Measurements from ENCODE around the gene FOXS1.

The FOXS1 gene

DNA sequence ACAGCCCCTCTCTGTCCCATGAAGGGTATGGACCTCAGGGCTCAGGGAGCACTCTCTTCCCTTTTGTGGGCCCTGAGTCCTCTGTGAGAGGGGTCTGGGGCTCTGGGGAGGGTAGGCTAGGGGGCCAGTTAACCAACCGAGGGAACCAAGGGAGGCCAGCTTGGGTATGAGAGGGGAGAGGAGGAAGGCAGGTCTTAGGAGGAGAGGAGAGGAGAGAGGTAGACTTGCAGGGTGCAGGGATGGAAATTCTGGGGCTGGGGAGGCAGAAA is 24.2 kb upstream of the FOXS1 start:
- Histone ChIP-seq H3K4me1 (ENCODE audit: control insufficient read depth, insufficient read depth, low read length) (peaks cover 15% of the 10 kb centered on the region), H3K36me3 (ENCODE audit: control insufficient read depth, insufficient read depth, low read length) (no peaks in the 10 kb centered on the region), H3K27me3 (ENCODE audit: control insufficient read depth, insufficient read depth, low read length) (peaks cover 32% of the 10 kb centered on the region), H3K4me3 (ENCODE audit: low read length) (peak overlapping the region; percentile 22), H3K9ac (ENCODE audit: low read length) (peak overlapping the region; percentile 59), H3K9me3 (ENCODE audit: control insufficient read depth, low read length) (no peaks in the 10 kb centered on the region)

DNA sequence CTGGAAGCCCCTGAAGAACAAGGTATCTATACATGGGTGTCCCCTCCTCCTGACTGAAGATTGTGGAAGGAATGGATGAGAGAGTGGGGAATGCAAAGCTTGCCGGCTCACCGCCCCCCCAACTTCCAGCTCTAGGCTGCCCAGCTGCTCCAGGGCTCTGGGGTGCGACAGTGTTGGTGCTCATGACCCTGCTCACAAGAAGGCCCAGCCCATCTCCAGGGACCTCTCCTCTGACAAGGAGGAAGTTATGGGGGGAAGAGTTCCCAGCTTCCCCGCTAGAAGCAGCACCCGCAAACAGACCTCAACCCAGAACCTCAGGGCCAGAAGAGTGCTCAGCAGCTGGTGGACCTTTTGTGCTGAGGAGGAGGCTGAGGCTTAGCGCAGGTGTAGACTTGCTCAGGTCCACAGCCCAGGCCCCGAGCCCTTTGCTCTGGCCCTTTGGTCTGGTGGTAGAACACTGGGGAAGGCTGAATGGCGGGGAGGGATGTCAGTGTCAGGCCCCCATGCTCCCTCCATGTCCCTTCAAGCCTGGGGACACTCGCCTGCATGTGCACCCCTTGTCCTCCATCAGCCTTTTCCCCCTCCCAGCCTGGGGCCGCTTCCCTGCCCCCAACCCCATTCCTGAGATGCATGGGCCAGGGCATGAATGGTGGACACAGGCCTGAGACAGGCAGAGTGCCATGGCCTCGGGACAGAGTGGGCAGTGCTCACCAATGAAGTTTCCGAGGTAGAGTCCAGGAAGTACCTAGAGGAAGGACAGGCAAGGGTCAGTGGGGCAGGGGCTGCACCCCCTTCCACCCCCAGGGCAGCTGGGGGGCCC is 23.7 kb upstream of the FOXS1 start:
- H3K4me3 ChIP-seq (ENCODE audit: low read length): no peak overlapping the region
- H3K9ac ChIP-seq (ENCODE audit: low read length): peak overlapping the region; percentile 59

DNA sequence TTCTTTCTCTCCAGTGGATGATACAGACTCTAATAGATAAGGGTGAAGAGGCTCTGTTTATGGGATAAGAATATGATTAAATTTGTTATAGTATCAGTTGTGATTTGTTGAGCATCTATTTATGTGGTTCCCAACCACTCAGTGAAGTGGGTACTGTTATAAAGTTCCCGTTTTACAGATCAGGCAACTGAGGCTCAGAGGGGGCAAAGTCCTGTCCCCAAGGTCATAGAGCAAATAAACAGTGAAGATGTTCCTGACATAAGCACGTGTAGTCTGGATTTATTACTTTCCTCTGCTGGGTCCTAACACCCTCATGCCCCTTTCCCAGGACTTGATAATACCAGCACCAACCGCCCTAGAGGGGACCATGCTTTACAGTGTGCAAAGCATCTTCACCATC is 20.8 kb upstream of the FOXS1 start:
- Histone ChIP-seq H3K9me3 (ENCODE audit: control insufficient read depth, low read length) (no peaks in the 10 kb centered on the region), H3K36me3 (ENCODE audit: control insufficient read depth, insufficient read depth, low read length) (no peaks in the 10 kb centered on the region), H3K27me3 (ENCODE audit: control insufficient read depth, insufficient read depth, low read length) (peaks cover 27% of the 10 kb centered on the region), H3K9ac (ENCODE audit: low read length) (no peak overlapping the region), H3K4me1 (ENCODE audit: control insufficient read depth, insufficient read depth, low read length) (peaks cover 17% of the 10 kb centered on the region), H3K4me3 (ENCODE audit: low read length) (no peak overlapping the region)

More for the DNA sequence above, 23.7 kb upstream of the FOXS1 start:
- Histone ChIP-seq H3K36me3 (ENCODE audit: control insufficient read depth, insufficient read depth, low read length) (no peaks in the 10 kb centered on the region), H3K4me1 (ENCODE audit: control insufficient read depth, insufficient read depth, low read length) (peaks cover 15% of the 10 kb centered on the region), H3K9me3 (ENCODE audit: control insufficient read depth, low read length) (no peaks in the 10 kb centered on the region), H3K27me3 (ENCODE audit: control insufficient read depth, insufficient read depth, low read length) (peaks cover 32% of the 10 kb centered on the region)

DNA sequence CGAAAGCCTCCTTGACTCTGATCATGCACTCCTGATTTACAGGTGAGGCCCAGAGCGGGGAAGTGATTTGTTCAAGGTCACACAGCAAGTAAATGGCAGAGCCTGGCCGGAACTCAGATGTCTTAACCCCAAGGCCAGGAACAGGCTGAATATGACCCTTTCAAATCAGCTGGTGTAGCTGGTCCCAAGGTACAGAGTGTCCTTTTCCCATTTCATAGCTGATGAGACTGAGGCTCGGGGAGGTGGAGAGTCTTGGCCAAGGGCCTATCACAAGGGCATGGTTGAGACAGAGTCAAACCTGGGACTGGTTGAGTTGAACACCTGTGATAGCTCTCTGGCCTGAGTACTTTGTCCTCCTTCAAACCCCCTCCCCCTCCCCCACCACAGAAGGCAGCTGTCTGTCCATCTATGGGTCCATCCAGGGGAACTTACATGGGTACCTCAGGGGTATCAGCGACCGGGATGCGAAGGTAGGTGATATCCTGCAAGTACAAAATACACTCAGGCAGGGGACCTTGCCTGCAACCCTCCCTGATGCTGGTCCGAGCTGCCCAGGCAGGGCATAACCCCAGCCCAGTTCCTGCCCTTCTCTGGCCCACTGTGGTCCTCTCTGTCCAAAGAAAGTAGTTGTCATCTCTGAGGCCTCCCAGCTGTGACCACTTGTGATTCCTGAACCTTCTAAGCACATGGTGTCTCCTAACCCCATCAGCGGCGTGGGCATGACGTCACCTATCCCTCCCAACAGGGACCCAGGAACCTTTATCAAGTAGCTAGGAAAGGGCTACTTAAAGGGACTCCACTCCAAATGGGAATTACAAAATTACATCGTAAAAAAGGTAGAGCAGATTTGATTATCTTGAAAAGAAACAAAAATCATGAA is 19.4 kb upstream of the FOXS1 start:
- no peaks in the 10 kb centered on the region for H3K36me3 ChIP-seq (ENCODE audit: control insufficient read depth, insufficient read depth, low read length)
- H3K27me3 ChIP-seq (ENCODE audit: control insufficient read depth, insufficient read depth, low read length): peaks cover 26% of the 10 kb centered on the region
- no peak overlapping the region for H3K9ac ChIP-seq (ENCODE audit: low read length)
- H3K4me3 ChIP-seq (ENCODE audit: low read length): no peak overlapping the region
- no peaks in the 10 kb centered on the region for H3K9me3 ChIP-seq (ENCODE audit: control insufficient read depth, low read length)
- H3K4me1 ChIP-seq (ENCODE audit: control insufficient read depth, insufficient read depth, low read length): peaks cover 15% of the 10 kb centered on the region

DNA sequence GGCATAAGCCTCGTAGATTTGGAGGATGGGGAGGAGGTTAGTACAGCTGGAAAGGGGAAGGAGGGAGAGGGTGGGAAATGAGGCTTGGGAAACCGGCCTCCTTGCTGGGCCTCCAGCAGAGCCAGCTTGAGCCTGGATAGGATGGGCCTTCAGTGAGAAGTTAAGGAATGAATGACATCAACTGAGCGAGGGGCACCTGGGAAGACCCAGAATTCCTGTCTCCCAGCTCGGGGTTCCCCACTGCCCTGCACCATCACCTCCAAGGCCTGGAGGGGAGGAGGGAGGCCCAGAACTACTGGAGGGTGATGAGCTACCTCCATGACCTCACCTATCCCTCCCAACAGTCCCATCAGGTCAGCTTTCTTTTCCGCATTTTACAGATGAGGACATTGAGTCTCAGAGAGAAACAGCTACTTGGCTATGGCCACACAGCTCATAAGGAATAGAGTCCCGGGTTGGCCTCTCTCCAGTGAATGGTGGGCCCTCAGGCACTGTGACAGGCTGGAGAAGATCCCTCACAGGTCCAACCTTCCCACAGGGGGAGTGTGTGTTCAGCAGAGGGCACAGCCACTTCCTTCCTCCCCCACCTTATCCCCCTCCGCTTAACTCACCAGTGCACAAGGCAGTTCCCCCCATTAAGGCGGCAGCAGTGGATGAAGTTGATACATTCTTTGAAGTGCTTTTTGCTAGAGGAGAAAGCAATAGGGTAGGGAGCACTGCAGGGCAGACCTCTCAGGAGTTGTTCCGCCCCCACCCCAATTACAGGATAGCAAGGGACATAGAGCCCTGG is 18.1 kb upstream of the FOXS1 start:
- H3K36me3 ChIP-seq (ENCODE audit: control insufficient read depth, insufficient read depth, low read length): no peaks in the 10 kb centered on the region
- no peak overlapping the region for H3K9ac ChIP-seq (ENCODE audit: low read length)
- H3K4me1 ChIP-seq (ENCODE audit: control insufficient read depth, insufficient read depth, low read length): peaks cover 10% of the 10 kb centered on the region
- H3K27me3 ChIP-seq (ENCODE audit: control insufficient read depth, insufficient read depth, low read length): peaks cover 23% of the 10 kb centered on the region
- no peaks in the 10 kb centered on the region for H3K9me3 ChIP-seq (ENCODE audit: control insufficient read depth, low read length)
- no peak overlapping the region for H3K4me3 ChIP-seq (ENCODE audit: low read length)

DNA sequence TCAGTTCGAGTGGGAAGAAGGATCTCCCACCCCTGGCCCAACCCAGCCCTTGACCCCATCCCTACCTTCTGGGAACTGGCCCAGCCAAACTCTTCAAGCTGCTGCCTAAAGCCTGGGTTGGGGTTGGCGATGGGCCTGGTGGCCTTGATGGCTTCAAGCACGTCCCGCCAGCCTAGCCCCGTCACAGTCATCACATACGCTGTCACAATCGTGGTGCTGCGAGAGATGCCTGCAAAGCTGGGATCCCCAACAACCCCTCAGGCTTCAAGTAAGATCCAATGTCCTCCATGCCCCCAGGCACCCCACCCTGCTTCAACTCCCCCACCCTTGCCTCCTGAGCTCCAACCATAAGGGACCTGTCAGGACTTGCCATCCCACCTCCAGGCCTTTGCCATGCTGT is 17.1 kb upstream of the FOXS1 start:
- Histone ChIP-seq H3K36me3 (ENCODE audit: control insufficient read depth, insufficient read depth, low read length) (no peaks in the 10 kb centered on the region), H3K9ac (ENCODE audit: low read length) (no peak overlapping the region), H3K9me3 (ENCODE audit: control insufficient read depth, low read length) (no peaks in the 10 kb centered on the region), H3K27me3 (ENCODE audit: control insufficient read depth, insufficient read depth, low read length) (peaks cover 23% of the 10 kb centered on the region), H3K4me1 (ENCODE audit: control insufficient read depth, insufficient read depth, low read length) (peaks cover 10% of the 10 kb centered on the region), H3K4me3 (ENCODE audit: low read length) (no peak overlapping the region)

DNA sequence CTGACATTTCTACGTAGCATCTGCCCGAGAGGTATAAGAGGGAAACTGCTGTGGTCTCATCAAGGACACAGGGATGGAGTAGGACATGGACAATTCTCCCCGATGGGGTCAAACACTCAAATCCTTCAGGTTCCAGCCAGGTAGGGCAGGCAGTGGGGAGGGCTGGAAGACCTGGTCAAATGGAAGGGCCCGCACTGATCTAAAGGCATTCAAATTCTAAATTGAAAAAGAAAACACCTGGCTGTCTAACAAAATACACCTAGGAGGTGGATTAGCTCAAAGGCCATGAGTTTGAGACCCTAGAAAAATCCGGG is 16.7 kb upstream of the FOXS1 start:
- Histone ChIP-seq H3K9ac (ENCODE audit: low read length) (no peak overlapping the region), H3K9me3 (ENCODE audit: control insufficient read depth, low read length) (no peaks in the 10 kb centered on the region), H3K36me3 (ENCODE audit: control insufficient read depth, insufficient read depth, low read length) (no peaks in the 10 kb centered on the region), H3K4me3 (ENCODE audit: low read length) (no peak overlapping the region), H3K27me3 (ENCODE audit: control insufficient read depth, insufficient read depth, low read length) (peaks cover 23% of the 10 kb centered on the region), H3K4me1 (ENCODE audit: control insufficient read depth, insufficient read depth, low read length) (peaks cover 10% of the 10 kb centered on the region)

DNA sequence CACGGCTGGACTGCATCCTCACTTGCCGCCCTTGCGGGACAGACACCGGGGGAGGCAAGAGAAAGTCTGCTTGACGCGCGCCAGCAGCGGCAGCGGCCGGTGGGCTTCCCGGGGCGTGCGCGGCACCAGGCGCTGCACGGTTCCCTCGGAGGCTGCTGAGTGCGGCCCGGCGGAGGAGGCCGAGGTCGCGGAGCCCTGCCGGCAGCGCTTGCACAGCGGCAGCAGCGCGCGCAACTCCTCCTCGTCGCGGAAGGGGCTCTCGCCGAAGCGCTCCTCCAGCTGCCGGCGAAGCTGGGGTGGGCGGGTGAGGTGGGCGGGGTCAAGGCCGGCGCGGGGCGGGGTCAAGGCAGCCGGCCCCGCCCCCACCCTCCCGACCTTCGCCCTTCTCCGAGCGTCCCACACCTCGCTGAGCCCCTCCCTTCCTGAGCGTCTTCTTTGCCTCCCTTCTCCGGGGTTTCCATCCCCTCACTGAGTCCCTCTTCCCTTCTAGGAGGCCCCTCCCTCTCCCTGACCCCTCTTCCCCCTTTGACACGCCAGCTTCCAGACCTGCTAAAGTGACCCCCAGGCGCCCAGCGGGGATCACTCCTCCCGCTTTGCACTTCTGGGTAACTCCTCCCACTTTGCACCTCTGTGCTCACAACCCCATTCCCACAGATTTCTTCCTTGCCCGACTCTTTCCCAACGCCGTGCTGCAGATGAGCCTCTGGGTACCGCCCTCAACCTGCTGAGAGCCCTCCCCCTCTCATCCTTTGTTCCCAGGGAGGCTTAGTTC is 16.2 kb upstream of the FOXS1 start:
- peaks cover 10% of the 10 kb centered on the region for H3K4me1 ChIP-seq (ENCODE audit: control insufficient read depth, insufficient read depth, low read length)
- H3K4me3 ChIP-seq (ENCODE audit: low read length): no peak overlapping the region
- H3K36me3 ChIP-seq (ENCODE audit: control insufficient read depth, insufficient read depth, low read length): no peaks in the 10 kb centered on the region
- peaks cover 28% of the 10 kb centered on the region for H3K27me3 ChIP-seq (ENCODE audit: control insufficient read depth, insufficient read depth, low read length)
- no peaks in the 10 kb centered on the region for H3K9me3 ChIP-seq (ENCODE audit: control insufficient read depth, low read length)
- no peak overlapping the region for H3K9ac ChIP-seq (ENCODE audit: low read length)

DNA sequence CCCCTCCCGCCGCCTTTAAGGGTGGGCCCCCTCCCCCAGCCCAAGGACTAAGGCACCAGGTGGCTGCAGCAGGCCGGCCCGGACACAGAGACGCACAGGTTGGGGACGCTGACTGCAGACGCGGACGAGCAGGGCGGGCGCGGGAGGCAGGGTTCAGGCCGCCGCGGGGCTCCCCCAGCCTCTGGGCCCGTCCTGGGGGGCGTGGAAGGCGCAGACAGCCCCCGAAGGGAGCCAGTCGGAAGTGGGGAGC is 15.7 kb upstream of the FOXS1 start:
- H3K9ac ChIP-seq (ENCODE audit: low read length): no peak overlapping the region

DNA sequence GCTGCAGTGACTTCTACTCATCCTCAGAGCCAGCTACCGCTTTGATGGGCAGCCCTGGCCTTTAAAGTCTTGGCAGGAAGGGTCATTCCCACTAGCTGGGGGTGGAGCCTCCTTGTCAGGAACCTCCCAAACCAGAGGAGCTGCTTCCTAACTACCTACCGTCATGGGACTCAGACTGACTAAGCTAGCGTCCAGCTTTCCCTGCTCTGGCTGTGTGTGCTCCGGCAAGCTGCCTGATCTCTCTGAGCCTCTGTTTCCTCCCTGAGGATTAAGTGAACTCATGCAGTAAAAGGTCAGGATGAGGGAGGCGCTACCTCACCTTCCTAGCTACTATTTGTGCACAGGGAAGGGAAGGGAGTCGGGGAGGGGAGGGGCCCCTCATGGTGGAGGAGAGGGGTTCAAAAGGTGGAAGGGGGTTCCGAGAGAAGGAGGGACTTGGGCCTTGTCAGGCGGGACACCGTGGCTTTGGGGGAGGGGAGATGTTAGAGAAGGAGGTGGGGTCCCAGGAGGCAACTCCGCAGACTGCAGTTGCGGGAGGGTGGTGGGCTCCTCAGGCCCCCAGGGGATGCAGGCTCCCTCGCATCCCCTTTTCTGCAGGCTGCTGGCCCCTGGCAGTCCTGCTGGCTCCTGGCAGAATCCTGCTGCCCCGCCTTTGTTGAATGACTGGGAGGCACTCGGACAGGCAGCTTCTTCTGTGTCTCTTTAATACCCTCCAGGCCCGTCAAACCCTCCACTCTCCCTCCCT is 15.2 kb upstream of the FOXS1 start:
- no peaks in the 10 kb centered on the region for H3K36me3 ChIP-seq (ENCODE audit: control insufficient read depth, insufficient read depth, low read length)
- no peak overlapping the region for H3K4me3 ChIP-seq (ENCODE audit: low read length)
- H3K27me3 ChIP-seq (ENCODE audit: control insufficient read depth, insufficient read depth, low read length): peaks cover 32% of the 10 kb centered on the region
- H3K9ac ChIP-seq (ENCODE audit: low read length): no peak overlapping the region
- no peaks in the 10 kb centered on the region for H3K9me3 ChIP-seq (ENCODE audit: control insufficient read depth, low read length)
- peaks cover 10% of the 10 kb centered on the region for H3K4me1 ChIP-seq (ENCODE audit: control insufficient read depth, insufficient read depth, low read length)

More for the DNA sequence above, 15.7 kb upstream of the FOXS1 start:
- Histone ChIP-seq H3K4me1 (ENCODE audit: control insufficient read depth, insufficient read depth, low read length) (peaks cover 10% of the 10 kb centered on the region), H3K27me3 (ENCODE audit: control insufficient read depth, insufficient read depth, low read length) (peaks cover 32% of the 10 kb centered on the region), H3K36me3 (ENCODE audit: control insufficient read depth, insufficient read depth, low read length) (no peaks in the 10 kb centered on the region), H3K4me3 (ENCODE audit: low read length) (no peak overlapping the region), H3K9me3 (ENCODE audit: control insufficient read depth, low read length) (no peaks in the 10 kb centered on the region)

DNA sequence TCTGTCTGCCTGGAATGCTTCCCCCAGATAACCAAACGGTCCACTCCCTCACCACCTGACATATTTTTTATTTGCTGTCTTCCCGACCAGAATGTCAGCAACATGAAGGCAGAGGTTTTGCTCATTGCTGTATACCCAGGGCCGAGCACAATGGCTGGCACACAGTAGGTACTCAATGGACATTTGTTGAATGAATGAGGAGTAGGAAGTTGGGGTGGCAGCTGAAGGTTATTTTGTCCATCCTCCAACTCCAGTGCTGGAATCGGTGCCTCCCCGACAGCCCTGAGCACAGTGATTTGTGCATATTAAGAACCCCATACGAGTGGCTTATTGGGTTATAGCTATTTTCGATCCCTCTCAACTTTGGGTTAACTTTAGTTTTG is 14.6 kb upstream of the FOXS1 start:
- Histone ChIP-seq H3K9me3 (ENCODE audit: control insufficient read depth, low read length) (no peaks in the 10 kb centered on the region), H3K4me3 (ENCODE audit: low read length) (no peak overlapping the region), H3K36me3 (ENCODE audit: control insufficient read depth, insufficient read depth, low read length) (no peaks in the 10 kb centered on the region), H3K27me3 (ENCODE audit: control insufficient read depth, insufficient read depth, low read length) (peaks cover 32% of the 10 kb centered on the region), H3K4me1 (ENCODE audit: control insufficient read depth, insufficient read depth, low read length) (peaks cover 10% of the 10 kb centered on the region), H3K9ac (ENCODE audit: low read length) (no peak overlapping the region)

Data from mucosa of stomach (tissue), 1 donor.